PC-9 (cell line): ENCODE measurements around the gene LAMP5. TPM values are rescaled to one million over a fixed set of nuclear protein-coding genes. Genes with fewer than 3 reads are reported as not detected.

Source experiments
- BruUV-seq: library from RNA; stranded (reverse); fragments of 400-500 nt; replicated peaks from 2 replicates; lab custom pipeline; 2021; lab: Mats Ljungman, UMichigan
- CTCF ChIA-PET: fragments of 300-600 bp; sonication (Branson Sonifier 250); formaldehyde crosslinking; loops from one replicate; lab custom pipeline; 2022; ENCODE audit warnings: antibody characterized with exemption; lab: Charles Lee
- POLR2A ChIA-PET: fragments of 300-600 bp; sonication (Branson Sonifier 250); formaldehyde crosslinking; loops from one replicate; lab custom pipeline; 2022; ENCODE audit warnings: antibody characterized with exemption; ENCODE audit not compliant: unreplicated experiment; lab: Charles Lee
- DNase-seq, 2 experiments: peaks; one replicate each; pipeline versions ENCODE4 v3.0.0 to v3.0.0-alpha.2; 2015 to 2022; ENCODE audit warnings: mixed read lengths in 1 of 2
- H2AFZ ChIP-seq: fragments of 200-600 bp; sonication (generic); 2 replicates; pipeline ENCODE4 v1.8.1; 2017; ENCODE audit warnings: antibody characterized with exemption
- H3F3A ChIP-seq: fragments of 200-600 bp; sonication (generic); 2 replicates; pipeline ENCODE4 v1.8.1; 2017; ENCODE audit warnings: antibody characterized with exemption, mild to moderate bottlenecking, low read depth; ENCODE audit not compliant: insufficient read depth
- H3K27ac ChIP-seq: fragments of 200-600 bp; sonication (generic); 2 replicates; pipeline ENCODE4 v1.6.1; 2016; ENCODE audit warnings: mixed run types
- H3K27me3 ChIP-seq: fragments of 200-600 bp; sonication (generic); 2 replicates; pipeline ENCODE4 v1.6.1; 2016; ENCODE audit warnings: low read depth, mixed run types; ENCODE audit not compliant: insufficient read depth
- H3K36me3 ChIP-seq: fragments of 200-600 bp; sonication (generic); 2 replicates; pipeline ENCODE4 v1.6.1; 2016; ENCODE audit warnings: low read depth, mixed run types
- H3K4me1 ChIP-seq: fragments of 200-600 bp; sonication (generic); replicated peaks from 2 replicates; pipeline ENCODE4 v1.6.1; 2016; ENCODE audit warnings: mixed run types; ENCODE audit not compliant: insufficient read depth
- H3K4me2 ChIP-seq: fragments of 200-600 bp; sonication (generic); 2 replicates; pipeline ENCODE4 v1.6.1; 2017; ENCODE audit warnings: mixed run types
- H3K4me3 ChIP-seq: fragments of 200-600 bp; sonication (generic); 2 replicates; pipeline ENCODE4 v1.6.1; 2016; ENCODE audit warnings: mixed run types
- H3K79me2 ChIP-seq: fragments of 200-600 bp; sonication (generic); 2 replicates; pipeline ENCODE4 v1.6.1; 2017; ENCODE audit warnings: low read depth, mixed run types
- H3K9me2 ChIP-seq: fragments of 200-600 bp; sonication (generic); 2 replicates; pipeline ENCODE4 v1.8.1; 2017; ENCODE audit warnings: mild to moderate bottlenecking; ENCODE audit not compliant: insufficient read depth
- H3K9me3 ChIP-seq: fragments of 200-600 bp; sonication (generic); 2 replicates; pipeline ENCODE4 v1.8.1; 2016; ENCODE audit warnings: low read depth; ENCODE audit not compliant: insufficient read depth
- H4K20me1 ChIP-seq: fragments of 200-600 bp; sonication (generic); 2 replicates; pipeline ENCODE4 v1.8.1; 2017; ENCODE audit not compliant: insufficient read depth
- CTCF ChIP-seq: fragments of 200-600 bp; sonication (generic); conservative IDR thresholded peaks from 2 replicates; pipeline ENCODE4 v1.6.1; 2017; ENCODE audit warnings: mixed run types, antibody characterized with exemption, mild to moderate bottlenecking, moderate library complexity
- EZH2 ChIP-seq: fragments of 200-600 bp; sonication (generic); IDR thresholded peaks from 2 replicates; pipeline ENCODE4 v1.8.0; 2017; ENCODE audit warnings: antibody characterized with exemption, low read depth
- intact Hi-C: fragments of 100-400 bp; cut with micrococcal nuclease; formaldehyde crosslinking; loops from one replicate; pipeline ENCODE4 v1.10.0; 2022; ENCODE audit not compliant: unreplicated experiment
- total RNA-seq: library from RNA; stranded (reverse); gene quantifications from 2 replicates; pipeline ENCODE4 v1.2.3, GENCODE V29; 2021

Gene LAMP5
- total RNA-seq, 1 experiment from 2014 or later, result not detected

DNA sequence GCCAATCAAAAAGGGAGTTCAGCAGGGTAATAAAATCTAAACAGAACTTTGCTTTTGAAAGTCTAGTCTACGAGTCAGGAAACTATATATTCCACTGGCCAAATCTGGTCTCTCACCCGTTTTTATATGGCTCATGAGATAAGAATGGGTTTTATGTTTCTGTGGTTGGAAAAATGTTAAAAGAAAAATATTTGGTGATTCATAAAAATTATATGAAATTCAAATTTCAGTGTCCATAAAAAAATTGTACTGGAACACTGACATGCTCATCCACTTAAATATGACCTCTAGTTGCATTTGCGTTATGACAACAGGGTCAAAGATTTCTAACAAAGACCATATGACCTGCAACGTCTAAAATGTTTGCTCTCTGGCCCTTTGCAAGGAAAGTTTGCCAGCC, 22.3 kb upstream of the LAMP5 start:
- no peaks in the 10 kb centered on the region for H3K9me3 ChIP-seq
- H3K9me2 ChIP-seq, result no peaks in the 10 kb centered on the region
- intact Hi-C loops, result no loop called here
- ChIA-PET POLR2A (no interaction called here), CTCF (no interaction called here)
- no TSS peak for BruUV-seq
- H3F3A ChIP-seq, result no peaks in the 10 kb centered on the region
- H3K4me3 ChIP-seq, result no peak overlapping the region
- no peaks in the 10 kb centered on the region for H4K20me1 ChIP-seq
- H3K4me1 ChIP-seq, result no peaks in the 10 kb centered on the region
- H3K79me2 ChIP-seq, result no peaks in the 10 kb centered on the region
- peaks cover 56% of the 10 kb centered on the region for H3K27me3 ChIP-seq
- H2AFZ ChIP-seq, result no peak overlapping the region
- H3K4me2 ChIP-seq, result no peak overlapping the region
- DNase-seq, result no peak
- TF ChIP-seq CTCF, result no peak
- no peak for TF ChIP-seq EZH2
- no peaks in the 10 kb centered on the region for H3K36me3 ChIP-seq
- H3K27ac ChIP-seq, result no peak overlapping the region

DNA sequence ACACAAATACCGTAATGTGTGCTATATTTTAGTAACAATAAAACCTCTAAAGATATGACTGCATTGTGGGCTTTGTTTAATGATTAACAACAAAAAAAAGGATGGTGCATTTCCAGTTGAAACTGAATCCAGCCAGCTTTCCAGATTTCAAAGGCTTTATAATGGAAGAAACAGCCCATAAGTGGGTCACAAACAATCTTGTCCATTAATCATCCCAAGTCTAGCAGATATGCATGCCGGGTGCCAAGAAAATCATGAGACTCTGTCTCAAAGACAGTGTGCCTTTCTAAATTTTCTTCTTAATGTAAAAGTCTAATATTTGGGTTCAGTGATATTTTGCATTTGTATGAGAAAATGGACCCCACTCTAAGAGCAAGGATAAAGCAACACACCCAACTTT, 20.6 kb upstream of the LAMP5 start:
- Histone ChIP-seq H2AFZ (no peak overlapping the region), H3K9me3 (no peaks in the 10 kb centered on the region), H3F3A (no peaks in the 10 kb centered on the region), H3K9me2 (no peaks in the 10 kb centered on the region), H4K20me1 (no peaks in the 10 kb centered on the region), H3K4me3 (no peak overlapping the region), H3K4me2 (no peak overlapping the region), H3K27ac (no peak overlapping the region), H3K79me2 (no peaks in the 10 kb centered on the region), H3K4me1 (no peaks in the 10 kb centered on the region), H3K36me3 (no peaks in the 10 kb centered on the region), H3K27me3 (peaks cover 56% of the 10 kb centered on the region)
- no peak for TF ChIP-seq EZH2
- TF ChIP-seq CTCF, result no peak
- no TSS peak for BruUV-seq
- ChIA-PET POLR2A (no interaction called here), CTCF (no interaction called here)
- DNase-seq, result no peak
- intact Hi-C loops, result no loop called here

DNA sequence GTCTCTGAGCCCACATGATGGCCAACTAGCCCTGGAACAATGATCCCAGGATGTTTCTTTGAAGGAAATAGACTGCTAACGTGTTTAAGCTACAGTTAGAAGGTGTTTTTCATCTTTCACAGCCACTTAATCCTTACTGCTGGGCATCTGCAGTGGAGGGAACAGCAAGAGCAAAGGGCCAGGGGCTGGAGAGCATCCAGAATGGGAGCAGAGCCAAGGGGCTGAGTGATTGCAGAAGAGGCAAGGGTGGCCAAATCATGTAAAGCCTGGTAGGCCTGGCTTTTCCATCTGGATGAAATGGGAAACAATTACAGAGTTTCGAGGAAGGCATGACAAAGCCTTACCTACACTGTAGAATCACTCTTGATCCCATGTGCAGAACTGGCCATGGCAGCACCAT, 18.7 kb upstream of the LAMP5 start:
- Histone ChIP-seq H3K4me2 (no peak overlapping the region), H3F3A (no peaks in the 10 kb centered on the region), H3K4me3 (no peak overlapping the region), H3K27ac (no peak overlapping the region), H3K36me3 (no peaks in the 10 kb centered on the region), H3K9me3 (no peaks in the 10 kb centered on the region), H3K9me2 (no peaks in the 10 kb centered on the region), H3K4me1 (no peaks in the 10 kb centered on the region), H2AFZ (no peak overlapping the region), H3K79me2 (no peaks in the 10 kb centered on the region), H3K27me3 (peaks cover 46% of the 10 kb centered on the region), H4K20me1 (no peaks in the 10 kb centered on the region)
- intact Hi-C loops, result no loop called here
- POLR2A ChIA-PET, result no interaction called here
- TF ChIP-seq EZH2 (no peak), CTCF (no peak)
- CTCF ChIA-PET, result no interaction called here
- no TSS peak for BruUV-seq
- DNase-seq, result no peak
